Nucleus accumbens (tissue), 56 donors: ENCODE measurements around the gene KRT84.

Experiments used
- DNase-seq, 56 donors: peaks; one replicate each; lab custom pipeline; 2025; lab: John Stamatoyannopoulos, UW

KRT84 gene

GRCh38 chr12:52390739-52391617, 5.5 kb upstream of the KRT84 start:
- DNase-seq: peak in 20 of 56 donors; percentile 2 to 38 (median 12)

GRCh38 chr12:52389313-52390207, 4.1 kb upstream of the KRT84 start:
- peak in 37 of 56 donors; percentile 11 to 83 (median 57) for DNase-seq

GRCh38 chr12:52387859-52388258, 2.4 kb upstream of the KRT84 start:
- DNase-seq: no peak

- no peak for DNase-seq
These were observed 2.1 kb downstream of the KRT84 start for GRCh38 chr12:52383331-52383730.

- DNase-seq: no peak
These were observed 2.6 kb downstream of the KRT84 start for GRCh38 chr12:52382854-52383253.

- DNase-seq: no peak
These were observed 4.2 kb downstream of the KRT84 start for GRCh38 chr12:52381206-52381605.

GRCh38 chr12:52380271-52380694, 5.2 kb downstream of the KRT84 start:
- peak in 31 of 56 donors; percentile 4 to 69 (median 21) for DNase-seq

- no peak for DNase-seq
These were observed 5.9 kb downstream of the KRT84 start for GRCh38 chr12:52379536-52379935.

GRCh38 chr12:52378091-52378490, 7.4 kb downstream of the KRT84 start:
- DNase-seq: no peak

GRCh38 chr12:52377266-52377665, 8.2 kb downstream of the KRT84 start:
- no peak for DNase-seq

- DNase-seq: peak in 53 of 56 donors; percentile 14 to 92 (median 66)
These were observed 13.0 kb downstream of the KRT84 start for GRCh38 chr12:52372216-52373154.

GRCh38 chr12:52371716-52372115, 13.7 kb downstream of the KRT84 start:
- DNase-seq: no peak

GRCh38 chr12:52370926-52371608, 14.4 kb downstream of the KRT84 start:
- peak in 47 of 56 donors; percentile 8 to 84 (median 51) for DNase-seq

- no peak for DNase-seq
These were observed 15.6 kb downstream of the KRT84 start for GRCh38 chr12:52369809-52370208.

- DNase-seq: no peak
These were observed 16.2 kb downstream of the KRT84 start for GRCh38 chr12:52369211-52369610.

- no peak for DNase-seq
These were observed 16.9 kb downstream of the KRT84 start for GRCh38 chr12:52368508-52368907.

- DNase-seq: no peak
These were observed 17.6 kb downstream of the KRT84 start for GRCh38 chr12:52367876-52368275.

- DNase-seq: no peak
These were observed 18.5 kb downstream of the KRT84 start, which contains the start of gene KRT85 for GRCh38 chr12:52366738-52367485. Gene KRT85 (minus strand): TSS chr12:52367481. CDS start chr12:52367405, 76 bp downstream.
